A549 (cell line): ENCODE data around the gene TNPO2. TPM values are rescaled to one million over a fixed set of nuclear protein-coding genes. Genes with fewer than 3 reads are reported as not detected.

ENCODE experiments used
- ATAC-seq, 2 experiments: fragments of 200-7000 bp in 1 of 2; fragments of >200 bp in 1 of 2; cut with Nextera tagmentation in 1 of 2; cut with Tn5 transposase in 1 of 2; 3 replicates each; pipeline versions ENCODE4 v1.8.0 to v1.9.1; 2018 to 2020; ENCODE audit warnings: mild to moderate bottlenecking in 1 of 2, moderate library complexity in 1 of 2
- CTCF ChIA-PET: fragments of 300-600 bp; sonication (Branson Sonifier 250); formaldehyde crosslinking; extraction: SDS; loops from one replicate; lab custom pipeline; 2021; ENCODE audit warnings: antibody characterized with exemption, inconsistent platforms; lab: Yijun Ruan, JAX
- POLR2A ChIA-PET: fragments of 350-600 bp; formaldehyde crosslinking; extraction: SDS; loops from one replicate; lab custom pipeline; 2021; ENCODE audit warnings: antibody characterized with exemption, inconsistent platforms; lab: Yijun Ruan, JAX
- DNase-seq, 2 experiments: peaks; one replicate each; pipeline versions ENCODE4 v3.0.0 to v3.0.0-alpha.2; 2011 to 2016; ENCODE audit warnings: low read depth in 1 of 2, low spot score in 1 of 2
- FAIRE-seq: peaks from 2 replicates; lab custom pipeline; 2011; peaks lifted over from hg19 to GRCh38; lab: Jason Lieb, UNC
- H3K27ac ChIP-seq, 2 experiments: fragments of >200 bp; sonication (Bioruptor Twin); formaldehyde crosslinking; 3 replicates each; pipeline ENCODE4 v1.5.1; 2016 to 2017
- H3K4me1 ChIP-seq: fragments of >200 bp; sonication (Bioruptor Twin); formaldehyde crosslinking; 3 replicates; pipeline ENCODE4 v1.6.1; 2016
- H3K4me2 ChIP-seq: fragments of >200 bp; sonication (Bioruptor Twin); formaldehyde crosslinking; 3 replicates; pipeline ENCODE4 v1.6.1; 2016
- H3K4me3 ChIP-seq: fragments of >200 bp; sonication (Bioruptor Twin); formaldehyde crosslinking; 3 replicates; pipeline ENCODE4 v1.5.1; 2016
- H3K9me3 ChIP-seq: fragments of >200 bp; sonication (Bioruptor Twin); formaldehyde crosslinking; 3 replicates; pipeline ENCODE4 v1.6.1; 2016
- CBX2 ChIP-seq: fragments of 200-600 bp; sonication (generic); IDR thresholded peaks from 2 replicates; pipeline ENCODE4 v1.6.1; 2016; ENCODE audit warnings: low read depth, mild to moderate bottlenecking, borderline replicate concordance
- CEBPB ChIP-seq, 2 experiments: fragments of >200 bp in 1 of 2; sonication (Bioruptor Twin) in 1 of 2; formaldehyde crosslinking in 1 of 2; IDR thresholded peaks; 2 replicates each; pipeline ENCODE4 v1.6.1; 2012 to 2016
- EHMT2 ChIP-seq: fragments of 200-600 bp; sonication (generic); IDR thresholded peaks from 2 replicates; pipeline ENCODE4 v1.6.1; 2016; ENCODE audit warnings: antibody characterized with exemption, low read depth, mild to moderate bottlenecking, moderate library complexity
- ESRRA ChIP-seq: fragments of 150-350 bp; IDR thresholded peaks from 2 replicates; pipeline ENCODE4 v1.6.1; 2014; ENCODE audit warnings: mild to moderate bottlenecking, low read length, borderline replicate concordance
- FOSB ChIP-seq: fragments of 250-450 bp; sonication (Bioruptor Pico); IDR thresholded peaks from 2 replicates; pipeline ENCODE4 v1.5.0; 2020; ENCODE audit warnings: mild to moderate bottlenecking, moderate library complexity
- HOXB13 ChIP-seq: fragments of 250-450 bp; sonication (Bioruptor Pico); IDR thresholded peaks from 2 replicates; pipeline ENCODE4 v1.5.0; 2020; ENCODE audit warnings: low read depth, mild to moderate bottlenecking, moderate library complexity
- JUN ChIP-seq, 2 experiments: fragments of >200 bp; sonication (Bioruptor Twin); formaldehyde crosslinking; IDR thresholded peaks; 2 replicates in 1 of 2; 3 replicates in 1 of 2; pipeline ENCODE4 v1.6.1; 2016 to 2017
- KDM1A ChIP-seq: fragments of 200-600 bp; sonication (generic); IDR thresholded peaks from 2 replicates; pipeline ENCODE4 v1.6.1; 2016; ENCODE audit warnings: low read depth, mild to moderate bottlenecking
- NFE2L2 ChIP-seq: fragments of 150-350 bp; conservative IDR thresholded peaks from 2 replicates; pipeline ENCODE4 v1.6.1; 2014; ENCODE audit warnings: low read length
- PHF8 ChIP-seq: fragments of 200-600 bp; sonication (generic); IDR thresholded peaks from 2 replicates; pipeline ENCODE4 v1.6.1; 2016; ENCODE audit warnings: low read depth, mild to moderate bottlenecking, antibody characterized with exemption, moderate library complexity, borderline replicate concordance
- POLR2A ChIP-seq: IDR thresholded peaks from 2 replicates; pipeline ENCODE4 v1.6.1; 2012; ENCODE audit warnings: mild to moderate bottlenecking, low read length
- POLR2AphosphoS2 ChIP-seq: conservative IDR thresholded peaks from 2 replicates; pipeline ENCODE4 v1.6.1; 2012; ENCODE audit warnings: low read length, improper control_type of control experiment, inconsistent platforms
- RAD21 ChIP-seq, 2 experiments: fragments of >200 bp in 1 of 2; sonication (Bioruptor Twin) in 1 of 2; formaldehyde crosslinking in 1 of 2; IDR thresholded peaks in 1 of 2; conservative IDR thresholded peaks in 1 of 2; 2 replicates in 1 of 2; 3 replicates in 1 of 2; pipeline ENCODE4 v1.6.1; 2012 to 2018; ENCODE audit warnings: inconsistent platforms in 1 of 2
- RARB ChIP-seq: fragments of 250-450 bp; sonication (Bioruptor Pico); IDR thresholded peaks from 2 replicates; pipeline ENCODE4 v1.8.0; 2021; ENCODE audit warnings: mild to moderate bottlenecking, moderate library complexity
- RFX5 ChIP-seq: fragments of 450-650 bp; IDR thresholded peaks from 2 replicates; pipeline ENCODE4 v1.7.1; 2014; ENCODE audit warnings: antibody characterized with exemption, mild to moderate bottlenecking, moderate library complexity
- RNF2 ChIP-seq: fragments of 200-600 bp; sonication (generic); IDR thresholded peaks from 2 replicates; pipeline ENCODE4 v1.6.1; 2016; ENCODE audit warnings: low read depth, mild to moderate bottlenecking, antibody characterized with exemption, moderate library complexity, borderline replicate concordance
- SMC3 ChIP-seq: fragments of >200 bp; sonication (Bioruptor Twin); formaldehyde crosslinking; IDR thresholded peaks from 3 replicates; pipeline ENCODE4 v1.6.1; 2018; ENCODE audit warnings: inconsistent platforms
- TFCP2L1 ChIP-seq: fragments of 250-450 bp; sonication (Bioruptor Pico); IDR thresholded peaks from 2 replicates; pipeline ENCODE4 v1.5.0; 2021; ENCODE audit warnings: mild to moderate bottlenecking
- TP53 ChIP-seq: fragments of 250-450 bp; sonication (Bioruptor Pico); IDR thresholded peaks from 2 replicates; pipeline ENCODE4 v1.5.0; 2021; ENCODE audit warnings: mild to moderate bottlenecking, moderate library complexity
- ZNF302 ChIP-seq: fragments of 250-450 bp; sonication (Bioruptor Pico); IDR thresholded peaks from 2 replicates; pipeline ENCODE4 v1.9.0; 2021; ENCODE audit warnings: inconsistent platforms, mild to moderate bottlenecking, moderate library complexity
- ZSCAN20 ChIP-seq: fragments of 250-450 bp; sonication (Bioruptor Pico); IDR thresholded peaks from 2 replicates; pipeline ENCODE4 v1.8.0; 2022; ENCODE audit warnings: mild to moderate bottlenecking, moderate library complexity
- WGBS: methylation state at CpG from one replicate; pipeline ENCODE4 v1.1.6; 2017; ENCODE audit errors: missing lambda C conversion rate; 5-methylcytosine and 5-hydroxymethylcytosine counted together
- polyA plus RNA-seq, 4 experiments: library from polyadenylated mRNA; depleted of rRNA in 3 of 4; stranded (reverse); fragments of >200 nt; fragmentation: RNase III in 1 of 4; extraction: RNeasy Plus Mini Kit Qiagen cat#74134 plus additional on column Dnase treatment in 1 of 4; gene quantifications; 2 replicates in 3 of 4; 3 replicates in 1 of 4; pipeline ENCODE4 v1.2.3, GENCODE V29; 2011 to 2017
- TF ChIP-seq, protein P1 (sequence below): fragments of >200 bp; sonication (Bioruptor Twin); formaldehyde crosslinking; IDR thresholded peaks from 2 replicates; pipeline ENCODE4 v1.6.1; 2016
- TF ChIP-seq, protein P2 (sequence below): fragments of 250-450 bp; sonication (Bioruptor Pico); IDR thresholded peaks from 2 replicates; pipeline ENCODE4 v1.5.0; 2021; ENCODE audit warnings: mild to moderate bottlenecking, moderate library complexity, borderline replicate concordance
- TF ChIP-seq, protein P3 (sequence below): fragments of 150-350 bp; IDR thresholded peaks from 2 replicates; pipeline ENCODE4 v1.6.1; 2014; ENCODE audit warnings: low read depth, mild to moderate bottlenecking, low read length
- TF ChIP-seq, protein P4 (sequence below): IDR thresholded peaks from 2 replicates; pipeline ENCODE4 v1.6.1; 2012; ENCODE audit warnings: low read depth, borderline replicate concordance
- TF ChIP-seq, protein P5 (sequence below): fragments of 200-600 bp; sonication (generic); IDR thresholded peaks from 2 replicates; pipeline ENCODE4 v1.6.1; 2016; ENCODE audit warnings: antibody characterized with exemption, mild to moderate bottlenecking, moderate library complexity
- TF ChIP-seq, protein P6 (sequence below): IDR thresholded peaks from 2 replicates; pipeline ENCODE4 v1.6.1; 2012

The TNPO2 gene
- polyA plus RNA-seq, 2 of the 4 experiments (the other 2 are of a cell fraction): 33.7 to 41.0 TPM

DNA sequence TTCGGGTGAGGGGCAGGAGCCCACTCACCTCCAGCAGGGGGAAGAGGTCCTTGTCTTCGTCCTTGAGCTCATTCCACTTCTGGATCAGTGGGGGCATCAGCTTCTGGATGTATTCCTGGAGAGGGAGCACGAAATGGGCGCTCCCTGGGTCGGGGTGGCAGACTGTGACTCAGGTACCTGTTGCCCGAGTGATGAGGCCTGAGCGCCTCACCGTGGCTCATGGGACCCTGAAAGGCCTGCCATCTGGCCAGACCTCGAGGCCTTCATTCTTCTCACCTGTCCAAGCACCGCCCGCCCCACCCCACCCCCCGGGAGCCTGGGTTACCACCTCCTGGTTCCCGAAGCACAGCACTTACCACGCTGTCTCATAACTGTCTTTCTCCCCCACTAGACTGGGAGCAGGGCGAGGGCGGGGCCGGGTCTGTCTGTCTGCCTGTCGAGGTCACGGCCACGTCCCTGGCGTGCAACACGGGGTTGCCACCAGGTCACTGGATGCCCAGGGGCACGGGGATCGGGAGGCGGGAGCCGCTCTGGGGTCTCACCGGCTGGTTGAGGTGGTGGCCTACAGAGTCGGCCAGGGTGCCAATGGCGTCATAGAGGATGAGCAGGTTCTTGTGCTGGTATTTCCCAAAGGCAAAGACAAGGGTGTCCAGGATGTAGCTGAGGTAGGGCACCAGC, 17.9 kb downstream of the TNPO2 start:
- 96% methylated on average over 16 of the region's 29 CpGs for WGBS
- CTCF ChIA-PET: interaction anchor here (0.6 kb wide), 1 partner anchor 58 kb away, joined by 4 read pairs; no protein-coding TSS in a partner anchor
- no peak for ATAC-seq

DNA sequence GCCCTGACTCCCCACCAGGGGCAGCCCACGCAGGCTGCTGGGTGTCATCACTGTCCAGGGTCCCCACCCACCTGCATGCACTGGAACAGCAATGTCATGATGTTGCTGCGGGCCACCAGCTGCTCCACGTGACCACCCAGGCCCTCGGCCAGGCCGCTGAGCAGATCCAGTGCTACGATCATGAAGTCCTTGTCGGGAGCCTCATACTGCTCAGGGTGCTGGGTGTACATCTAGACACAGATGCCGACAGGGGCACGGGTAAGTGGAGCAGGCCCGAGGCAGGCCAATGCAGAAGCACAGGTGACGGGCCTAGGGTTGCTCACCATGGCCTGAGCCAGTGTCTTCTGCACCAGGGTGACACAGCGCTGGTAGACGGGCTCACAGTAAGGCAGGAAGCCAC, 18.6 kb downstream of the TNPO2 start:
- POLR2A ChIA-PET: no interaction called here
- TF ChIP-seq, protein P1, sequence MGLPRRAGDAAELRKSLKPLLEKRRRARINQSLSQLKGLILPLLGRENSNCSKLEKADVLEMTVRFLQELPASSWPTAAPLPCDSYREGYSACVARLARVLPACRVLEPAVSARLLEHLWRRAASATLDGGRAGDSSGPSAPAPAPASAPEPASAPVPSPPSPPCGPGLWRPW: no peak
- TF ChIP-seq, protein P2, sequence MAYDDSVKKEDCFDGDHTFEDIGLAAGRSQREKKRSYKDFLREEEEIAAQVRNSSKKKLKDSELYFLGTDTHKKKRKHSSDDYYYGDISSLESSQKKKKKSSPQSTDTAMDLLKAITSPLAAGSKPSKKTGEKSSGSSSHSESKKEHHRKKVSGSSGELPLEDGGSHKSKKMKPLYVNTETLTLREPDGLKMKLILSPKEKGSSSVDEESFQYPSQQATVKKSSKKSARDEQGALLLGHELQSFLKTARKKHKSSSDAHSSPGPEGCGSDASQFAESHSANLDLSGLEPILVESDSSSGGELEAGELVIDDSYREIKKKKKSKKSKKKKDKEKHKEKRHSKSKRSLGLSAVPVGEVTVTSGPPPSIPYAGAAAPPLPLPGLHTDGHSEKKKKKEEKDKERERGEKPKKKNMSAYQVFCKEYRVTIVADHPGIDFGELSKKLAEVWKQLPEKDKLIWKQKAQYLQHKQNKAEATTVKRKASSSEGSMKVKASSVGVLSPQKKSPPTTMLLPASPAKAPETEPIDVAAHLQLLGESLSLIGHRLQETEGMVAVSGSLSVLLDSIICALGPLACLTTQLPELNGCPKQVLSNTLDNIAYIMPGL (CRISPR knock-in tag): no peak
- TF ChIP-seq ESRRA: no peak
- no peak for TF ChIP-seq NFE2L2
- TF ChIP-seq, protein P3, sequence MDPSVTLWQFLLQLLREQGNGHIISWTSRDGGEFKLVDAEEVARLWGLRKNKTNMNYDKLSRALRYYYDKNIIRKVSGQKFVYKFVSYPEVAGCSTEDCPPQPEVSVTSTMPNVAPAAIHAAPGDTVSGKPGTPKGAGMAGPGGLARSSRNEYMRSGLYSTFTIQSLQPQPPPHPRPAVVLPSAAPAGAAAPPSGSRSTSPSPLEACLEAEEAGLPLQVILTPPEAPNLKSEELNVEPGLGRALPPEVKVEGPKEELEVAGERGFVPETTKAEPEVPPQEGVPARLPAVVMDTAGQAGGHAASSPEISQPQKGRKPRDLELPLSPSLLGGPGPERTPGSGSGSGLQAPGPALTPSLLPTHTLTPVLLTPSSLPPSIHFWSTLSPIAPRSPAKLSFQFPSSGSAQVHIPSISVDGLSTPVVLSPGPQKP: no peak
- TF ChIP-seq ZNF302 (CRISPR knock-in tag): no peak
- no peak for TF ChIP-seq FOSB (CRISPR knock-in tag)
- TF ChIP-seq TFCP2L1: no peak
- TF ChIP-seq JUN (IDR thresholded peaks at IDR 0.05): no peak
- TF ChIP-seq ZSCAN20: no peak
- TF ChIP-seq POLR2A: no peak
- TF ChIP-seq CBX2: no peak
- no peak for TF ChIP-seq TP53 (CRISPR knock-in tag)
- TF ChIP-seq, protein P4, sequence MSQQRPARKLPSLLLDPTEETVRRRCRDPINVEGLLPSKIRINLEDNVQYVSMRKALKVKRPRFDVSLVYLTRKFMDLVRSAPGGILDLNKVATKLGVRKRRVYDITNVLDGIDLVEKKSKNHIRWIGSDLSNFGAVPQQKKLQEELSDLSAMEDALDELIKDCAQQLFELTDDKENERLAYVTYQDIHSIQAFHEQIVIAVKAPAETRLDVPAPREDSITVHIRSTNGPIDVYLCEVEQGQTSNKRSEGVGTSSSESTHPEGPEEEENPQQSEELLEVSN: no peak
- TF ChIP-seq RAD21 (conservative IDR thresholded peaks at IDR 0.05 in 1 of 2, IDR thresholded peaks at IDR 0.05 in 1 of 2): no peak
- TF ChIP-seq, all 56 proteins: peak for 0
- WGBS: 86% methylated on average over 1 of the region's 13 CpGs
- Histone ChIP-seq H3K9me3 (no peaks in the 10 kb centered on the region), H3K4me1 (no peaks in the 10 kb centered on the region), H3K27ac (no peak overlapping the region), H3K4me3 (no peak overlapping the region), H3K4me2 (no peak overlapping the region)
- ATAC-seq: no peak
- FAIRE-seq: no peak
- no peak for DNase-seq
- CTCF ChIA-PET: no interaction called here

More for the DNA sequence above, 17.9 kb downstream of the TNPO2 start:
- Histone ChIP-seq H3K4me3 (no peak overlapping the region), H3K27ac (no peak overlapping the region), H3K9me3 (no peaks in the 10 kb centered on the region), H3K4me2 (no peak overlapping the region), H3K4me1 (no peaks in the 10 kb centered on the region)
- POLR2A ChIA-PET: no interaction called here
- DNase-seq (no peak), FAIRE-seq (no peak)
- no peak for TF ChIP-seq SMC3
- TF ChIP-seq POLR2AphosphoS2: no peak
- TF ChIP-seq PHF8: no peak
- no peak for TF ChIP-seq EHMT2
- no peak for TF ChIP-seq RNF2
- TF ChIP-seq, protein P5, sequence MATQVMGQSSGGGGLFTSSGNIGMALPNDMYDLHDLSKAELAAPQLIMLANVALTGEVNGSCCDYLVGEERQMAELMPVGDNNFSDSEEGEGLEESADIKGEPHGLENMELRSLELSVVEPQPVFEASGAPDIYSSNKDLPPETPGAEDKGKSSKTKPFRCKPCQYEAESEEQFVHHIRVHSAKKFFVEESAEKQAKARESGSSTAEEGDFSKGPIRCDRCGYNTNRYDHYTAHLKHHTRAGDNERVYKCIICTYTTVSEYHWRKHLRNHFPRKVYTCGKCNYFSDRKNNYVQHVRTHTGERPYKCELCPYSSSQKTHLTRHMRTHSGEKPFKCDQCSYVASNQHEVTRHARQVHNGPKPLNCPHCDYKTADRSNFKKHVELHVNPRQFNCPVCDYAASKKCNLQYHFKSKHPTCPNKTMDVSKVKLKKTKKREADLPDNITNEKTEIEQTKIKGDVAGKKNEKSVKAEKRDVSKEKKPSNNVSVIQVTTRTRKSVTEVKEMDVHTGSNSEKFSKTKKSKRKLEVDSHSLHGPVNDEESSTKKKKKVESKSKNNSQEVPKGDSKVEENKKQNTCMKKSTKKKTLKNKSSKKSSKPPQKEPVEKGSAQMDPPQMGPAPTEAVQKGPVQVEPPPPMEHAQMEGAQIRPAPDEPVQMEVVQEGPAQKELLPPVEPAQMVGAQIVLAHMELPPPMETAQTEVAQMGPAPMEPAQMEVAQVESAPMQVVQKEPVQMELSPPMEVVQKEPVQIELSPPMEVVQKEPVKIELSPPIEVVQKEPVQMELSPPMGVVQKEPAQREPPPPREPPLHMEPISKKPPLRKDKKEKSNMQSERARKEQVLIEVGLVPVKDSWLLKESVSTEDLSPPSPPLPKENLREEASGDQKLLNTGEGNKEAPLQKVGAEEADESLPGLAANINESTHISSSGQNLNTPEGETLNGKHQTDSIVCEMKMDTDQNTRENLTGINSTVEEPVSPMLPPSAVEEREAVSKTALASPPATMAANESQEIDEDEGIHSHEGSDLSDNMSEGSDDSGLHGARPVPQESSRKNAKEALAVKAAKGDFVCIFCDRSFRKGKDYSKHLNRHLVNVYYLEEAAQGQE: no peak
- no peak for TF ChIP-seq KDM1A
- TF ChIP-seq RARB (CRISPR knock-in tag): no peak
- no peak for TF ChIP-seq HOXB13 (CRISPR knock-in tag)
- no peak for TF ChIP-seq CEBPB (IDR thresholded peaks at IDR 0.05)
- TF ChIP-seq RFX5: no peak
- TF ChIP-seq, protein P6, sequence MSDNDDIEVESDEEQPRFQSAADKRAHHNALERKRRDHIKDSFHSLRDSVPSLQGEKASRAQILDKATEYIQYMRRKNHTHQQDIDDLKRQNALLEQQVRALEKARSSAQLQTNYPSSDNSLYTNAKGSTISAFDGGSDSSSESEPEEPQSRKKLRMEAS: no peak
